ENCODE data around the gene LAMA1.
"Not testable (repeated sequence)": the region's sequence is repeated elsewhere in the genome, so short reads cannot be mapped to it uniquely, and the experiment has no call there.

LAMA1 gene

DNA sequence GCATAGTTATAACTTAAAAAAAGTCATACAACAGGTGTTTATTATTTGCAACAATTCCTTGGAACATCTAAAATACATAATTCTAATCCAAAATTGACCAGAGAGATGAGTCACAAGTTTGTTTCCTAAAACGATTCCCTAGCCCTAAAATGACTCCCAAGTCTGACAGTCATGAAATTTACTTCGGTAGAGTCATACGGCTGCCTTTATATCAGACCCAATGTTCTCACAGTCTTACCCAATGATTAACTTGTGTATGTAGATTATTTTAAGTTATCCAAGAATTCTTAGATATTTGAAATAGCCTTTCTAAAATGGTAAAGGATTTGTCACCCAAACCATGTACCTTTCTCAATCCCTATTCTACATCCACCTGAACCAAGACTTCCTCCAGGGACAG, 174.9 kb downstream of the LAMA1 start:
- DNase-seq, result no peak

DNA sequence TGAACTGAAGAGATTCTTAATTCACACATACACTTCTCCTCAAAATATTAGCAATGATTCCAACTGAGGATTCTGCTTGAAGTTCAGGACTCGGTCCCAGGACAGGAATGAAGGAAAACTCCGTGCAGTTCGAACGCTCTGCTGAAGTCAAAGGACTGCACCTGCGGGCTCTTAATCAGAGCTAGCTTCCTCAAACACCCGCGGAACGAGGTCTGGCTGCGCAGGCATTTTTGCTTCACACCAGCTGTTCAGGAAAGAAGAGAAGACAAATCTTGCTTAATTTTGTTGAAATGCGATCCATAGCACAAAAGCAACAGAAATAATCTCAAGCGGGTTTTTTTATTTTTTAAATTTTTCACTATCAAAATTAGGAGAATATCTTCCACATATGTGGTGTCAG, 175.6 kb downstream of the LAMA1 start:
- DNase-seq, result no peak

DNA sequence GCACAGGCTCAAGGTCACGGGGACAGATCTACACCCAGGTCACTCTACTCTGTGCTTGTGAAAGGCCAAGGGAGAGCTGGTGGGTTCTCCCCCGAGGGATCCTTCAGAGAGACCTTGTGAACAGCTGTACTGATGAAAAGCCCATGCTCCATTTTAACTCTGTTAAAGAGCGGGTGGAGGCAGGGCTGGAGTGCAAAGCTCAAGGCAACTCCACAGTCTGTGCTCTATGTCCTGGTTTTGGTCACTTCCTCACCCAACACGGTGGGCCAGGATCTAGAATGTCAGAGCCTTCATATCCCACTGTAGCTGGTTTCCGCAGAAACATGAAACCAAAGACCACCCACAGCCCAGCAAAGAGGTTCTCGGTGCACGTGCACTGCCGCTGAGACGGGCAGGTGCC, 177.1 kb downstream of the LAMA1 start:
- no peak for DNase-seq

DNA sequence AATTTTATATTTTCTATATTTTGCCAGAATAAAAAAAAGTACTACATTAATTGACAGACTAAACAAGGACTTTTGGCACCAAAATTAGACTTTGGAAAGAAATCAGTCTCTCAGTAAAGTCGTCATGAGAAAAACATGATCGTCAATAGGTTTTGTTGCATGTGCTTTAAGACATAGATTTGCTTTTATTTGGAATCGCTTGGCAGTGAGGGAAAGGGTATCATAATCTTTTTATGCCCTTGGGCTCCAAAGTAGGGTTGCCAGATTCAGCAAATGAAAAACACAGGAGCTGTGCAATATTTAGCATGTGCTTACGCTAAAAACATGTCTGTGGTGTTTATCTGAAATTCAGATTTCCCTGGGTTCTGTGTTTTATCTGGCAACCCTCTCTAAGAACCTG, 177.6 kb downstream of the LAMA1 start:
- DNase-seq, result no peak

DNA sequence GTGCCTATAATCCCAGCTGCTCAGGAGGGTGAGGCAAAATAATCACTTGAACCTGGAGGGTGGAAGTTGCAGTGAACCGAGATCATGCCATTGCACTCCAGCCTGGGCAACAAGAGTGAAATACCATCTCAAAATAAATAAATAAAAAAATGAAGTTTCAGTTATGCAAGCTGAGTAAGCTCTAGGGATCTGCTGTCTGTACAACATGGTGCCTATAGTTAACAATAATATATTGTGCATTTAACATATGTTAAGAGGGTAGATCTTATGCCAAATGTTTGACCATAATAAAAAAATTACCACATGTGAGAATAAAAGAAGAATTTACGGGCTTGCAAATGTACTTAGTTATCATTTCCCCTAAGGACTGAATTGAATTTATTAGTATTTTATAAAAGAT, 179.2 kb downstream of the LAMA1 start:
- not testable (repeated sequence) for DNase-seq

DNA sequence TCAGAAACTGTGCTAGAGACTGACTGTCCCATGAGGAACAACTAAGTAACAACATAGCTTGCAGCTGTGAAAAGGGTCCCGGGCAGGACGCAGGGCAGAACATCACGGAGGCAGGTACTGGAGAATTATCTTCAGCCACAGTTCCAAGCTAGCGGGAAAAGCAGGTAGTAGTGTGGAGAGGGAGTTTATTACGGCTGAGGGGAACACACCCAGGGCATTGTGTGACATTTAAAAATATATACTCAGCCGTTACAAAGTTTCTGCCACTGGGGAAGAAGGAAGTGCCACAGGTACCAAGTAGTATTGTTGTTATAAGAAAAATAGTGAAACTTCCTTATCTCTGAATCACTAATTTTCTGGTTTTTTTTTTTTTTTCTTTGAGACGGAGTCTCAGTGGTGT, 179.6 kb downstream of the LAMA1 start:
- no peak for DNase-seq

DNA sequence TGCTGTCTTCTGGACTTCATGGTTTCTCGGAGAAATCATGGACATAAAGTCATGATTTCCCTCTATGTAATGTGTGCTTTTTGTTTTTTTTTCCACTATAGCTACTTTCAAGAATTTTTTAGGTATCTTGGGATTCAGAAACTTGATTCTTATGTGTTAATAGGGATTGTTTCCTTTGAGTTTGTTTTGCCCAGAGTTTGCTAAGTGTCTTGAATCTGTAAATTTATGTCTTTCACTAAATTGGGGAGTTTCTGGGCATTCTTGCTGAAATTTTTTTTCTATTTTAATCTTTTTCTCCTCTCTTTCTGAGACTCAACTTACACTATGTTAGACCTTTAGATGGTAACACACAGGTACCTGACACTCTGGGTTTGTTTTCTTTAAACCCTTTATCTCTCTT, 182.7 kb downstream of the LAMA1 start:
- no peak for DNase-seq

DNA sequence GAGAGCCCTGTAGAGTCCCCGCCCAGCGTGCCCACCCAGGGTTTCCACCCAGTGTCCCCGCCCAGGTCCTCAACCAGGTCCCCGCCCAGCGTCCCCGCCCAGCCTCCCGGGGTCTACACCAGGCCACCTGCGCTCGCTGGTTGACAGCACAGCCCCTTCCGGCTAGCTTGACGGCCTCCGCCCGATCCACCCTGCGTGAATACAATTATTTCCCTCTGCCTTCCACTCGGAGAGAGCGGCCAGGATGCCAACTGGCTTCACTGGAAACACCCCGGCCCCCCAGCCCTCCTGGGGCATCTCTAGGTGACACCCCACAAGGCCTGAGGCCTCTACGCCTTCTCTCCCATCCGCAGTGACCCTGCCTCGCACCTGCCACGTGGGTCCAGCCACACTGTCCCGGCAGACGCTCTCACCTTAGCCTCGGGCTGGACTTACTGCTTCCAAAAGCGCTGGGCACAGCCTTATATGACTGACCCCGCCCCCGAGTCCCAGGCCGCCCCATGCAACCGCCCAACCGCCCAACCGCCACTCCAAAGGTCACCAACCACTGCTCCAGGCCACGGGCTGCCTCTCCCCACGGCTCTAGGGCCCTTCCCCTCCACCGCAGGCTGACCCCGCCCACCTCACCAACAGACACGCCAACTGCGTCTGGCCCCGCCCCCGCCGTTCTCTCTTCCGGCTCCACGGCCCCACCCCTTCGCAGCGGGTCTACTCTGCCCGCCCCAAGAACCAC, 188.1 kb downstream of the LAMA1 start:
- DNase-seq, result no peak

DNA sequence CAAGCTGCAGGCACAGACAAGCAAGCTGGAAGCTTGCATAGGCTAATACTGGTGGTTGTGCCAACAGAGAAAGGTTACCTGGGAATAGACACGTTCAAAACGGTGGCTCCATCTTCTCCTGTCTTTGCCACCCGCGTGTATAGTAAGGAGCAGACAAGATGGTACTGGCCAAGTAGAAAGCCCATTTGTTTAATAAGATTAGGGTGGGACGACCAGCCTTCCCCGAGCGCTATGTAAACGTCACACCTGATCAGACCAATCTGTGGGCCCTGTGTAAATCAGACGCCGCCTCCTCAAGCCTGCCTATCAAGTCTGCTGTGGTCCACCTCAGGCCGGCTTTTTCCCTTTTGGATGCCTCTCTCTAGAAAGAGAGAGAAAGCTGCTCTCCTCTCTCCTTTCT, 189.2 kb downstream of the LAMA1 start:
- DNase-seq, result no peak

DNA sequence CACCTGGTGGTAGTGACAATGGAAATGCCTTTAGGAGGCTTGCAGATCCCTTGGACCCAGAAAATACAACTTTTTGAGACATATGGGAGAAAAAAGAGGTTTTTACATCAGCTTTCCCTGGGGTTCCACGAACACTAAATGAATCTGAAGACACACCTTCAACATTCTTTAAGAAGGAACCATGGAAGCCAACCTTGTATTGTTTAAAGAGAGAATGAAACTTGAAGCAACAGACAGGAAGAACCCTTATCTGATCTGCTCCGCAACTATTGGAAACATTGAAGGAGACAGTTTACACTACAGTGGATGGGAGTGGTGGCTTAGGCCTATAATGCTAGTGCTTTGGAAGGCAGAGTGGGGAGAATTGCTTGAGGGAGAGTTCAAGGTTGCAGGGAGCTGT, 190.4 kb downstream of the LAMA1 start:
- DNase-seq, result no peak

DNA sequence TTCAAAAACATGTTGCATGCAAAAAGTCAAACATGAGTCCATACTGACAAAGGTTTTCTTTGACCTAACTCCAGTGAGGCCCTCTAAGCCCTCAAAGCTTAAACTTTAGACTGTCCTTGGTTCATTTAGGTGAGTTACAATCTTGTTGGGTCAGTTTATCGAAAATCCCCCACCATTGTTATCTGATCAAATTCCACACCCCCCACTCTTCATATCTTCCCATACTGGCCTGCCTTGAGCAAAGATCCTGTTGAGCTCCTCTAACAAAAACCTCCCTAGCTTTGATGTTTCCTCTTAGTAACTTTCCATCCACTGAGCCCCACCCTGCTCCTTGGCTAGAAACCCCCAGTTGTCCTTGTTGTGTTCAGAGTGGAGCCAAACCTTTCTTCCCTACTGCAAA, 194.4 kb downstream of the LAMA1 start:
- DNase-seq, result no peak

DNA sequence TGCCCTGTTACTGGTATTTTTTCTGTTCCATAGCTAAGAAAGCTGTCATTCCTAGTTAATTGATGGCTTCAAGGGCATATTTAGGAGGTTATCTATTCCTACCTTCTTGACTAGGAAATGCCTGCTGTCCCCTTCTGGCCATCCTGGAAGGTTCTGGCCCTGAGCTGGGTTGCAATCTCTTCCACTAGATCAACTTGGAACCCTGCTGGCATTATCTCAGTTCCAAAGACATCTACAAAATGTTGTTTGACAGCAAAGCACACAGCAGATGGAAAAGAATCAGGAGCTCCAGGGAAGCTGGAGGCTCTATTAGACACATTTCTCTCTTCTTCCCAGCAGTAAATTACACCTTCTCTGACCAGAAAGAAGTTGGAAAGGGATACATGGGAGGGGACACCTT, 196.0 kb downstream of the LAMA1 start:
- DNase-seq, result no peak

DNA sequence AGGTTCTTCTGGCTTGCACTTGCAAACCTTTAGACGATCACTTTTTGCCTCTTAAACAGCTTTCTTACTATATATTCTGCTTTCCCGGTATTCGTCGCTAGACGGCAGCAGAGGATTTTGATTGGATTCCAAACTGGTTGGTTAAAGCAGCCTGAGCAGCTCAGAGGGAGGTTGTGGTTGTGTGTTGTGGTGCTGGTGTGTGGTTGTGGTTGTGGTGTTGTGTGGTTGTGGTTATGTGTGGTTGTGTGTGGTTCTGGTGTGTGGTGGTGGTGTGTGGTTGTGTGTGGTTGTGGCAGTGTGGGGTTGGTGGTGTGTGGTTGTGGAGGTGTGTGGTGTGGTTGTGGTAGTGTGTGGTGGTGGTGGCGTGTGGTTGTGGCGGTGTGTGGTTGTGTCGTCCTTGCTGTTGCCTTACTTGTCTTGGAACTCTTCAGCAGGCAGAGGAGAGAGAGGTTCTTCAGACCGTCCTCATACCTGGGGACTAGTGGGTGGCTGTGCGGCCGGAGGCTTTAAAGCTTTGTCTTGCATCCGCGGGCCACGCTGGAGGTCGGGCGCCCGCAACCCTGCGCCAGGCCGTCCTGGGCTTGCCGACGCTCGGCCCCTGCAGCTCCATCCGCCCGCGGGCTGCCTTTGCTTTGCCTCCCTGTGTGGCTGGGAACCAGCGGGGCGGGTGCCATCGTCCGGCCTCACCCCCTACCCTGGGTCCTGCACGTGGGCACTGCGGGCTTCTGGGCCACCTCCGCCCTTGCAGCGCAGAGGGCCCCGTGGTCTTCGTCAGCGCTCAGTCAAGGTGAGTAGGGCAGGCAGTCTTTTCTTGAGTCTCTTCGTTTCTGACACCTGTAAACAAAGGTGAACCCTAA, 197.3 kb downstream of the LAMA1 start:
- peak; percentile 37 for DNase-seq

DNA sequence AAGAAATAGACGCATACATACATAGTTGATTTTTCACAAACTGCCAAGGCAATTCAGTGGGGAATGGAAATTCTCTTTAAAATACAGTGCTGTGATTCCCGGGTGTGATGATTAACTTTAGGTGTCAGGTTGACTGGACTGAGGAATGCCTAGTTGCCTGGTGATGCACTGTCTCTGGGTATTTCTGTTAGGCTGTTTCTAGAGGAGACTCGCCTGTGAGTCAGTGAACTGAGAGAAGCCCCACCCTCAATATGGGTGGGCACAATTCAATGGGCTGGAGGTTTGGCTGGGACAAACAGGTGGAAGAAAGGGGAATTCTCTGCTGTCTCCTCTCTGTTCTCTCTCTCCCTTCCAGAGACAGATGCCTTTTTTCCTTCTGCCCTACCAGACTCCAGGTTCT, 200.5 kb downstream of the LAMA1 start:
- DNase-seq, result no peak

DNA sequence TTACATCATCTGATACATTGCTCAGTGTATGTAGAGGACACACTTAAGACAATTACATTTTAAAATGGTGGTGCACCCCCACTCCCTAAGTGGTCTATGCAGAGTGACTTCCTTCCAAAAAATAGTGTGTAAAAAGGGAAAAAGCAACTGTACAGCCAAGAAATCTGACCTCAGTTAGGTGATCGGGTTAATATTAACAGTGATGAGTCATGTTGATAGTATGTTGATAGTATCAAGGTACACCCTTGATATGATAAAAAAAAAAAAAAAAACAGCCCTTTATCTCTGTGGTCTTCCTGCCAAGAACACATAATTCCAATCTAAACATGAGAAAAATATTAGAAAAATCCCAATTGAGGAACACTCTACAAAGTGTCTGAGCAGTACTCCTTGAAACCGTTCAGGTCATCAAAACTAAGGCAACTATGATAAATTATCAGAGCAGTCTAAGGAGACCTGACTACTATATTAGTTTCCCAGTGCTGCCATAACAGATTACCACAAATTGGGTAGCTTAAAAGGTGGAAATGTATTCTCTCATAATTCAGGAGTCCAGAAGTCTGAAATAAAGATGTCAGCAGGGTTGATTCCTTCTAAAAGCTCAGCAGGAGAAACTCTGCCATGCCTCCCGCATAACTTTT, 216.2 kb downstream of the LAMA1 start:
- no peak for DNase-seq

DNA sequence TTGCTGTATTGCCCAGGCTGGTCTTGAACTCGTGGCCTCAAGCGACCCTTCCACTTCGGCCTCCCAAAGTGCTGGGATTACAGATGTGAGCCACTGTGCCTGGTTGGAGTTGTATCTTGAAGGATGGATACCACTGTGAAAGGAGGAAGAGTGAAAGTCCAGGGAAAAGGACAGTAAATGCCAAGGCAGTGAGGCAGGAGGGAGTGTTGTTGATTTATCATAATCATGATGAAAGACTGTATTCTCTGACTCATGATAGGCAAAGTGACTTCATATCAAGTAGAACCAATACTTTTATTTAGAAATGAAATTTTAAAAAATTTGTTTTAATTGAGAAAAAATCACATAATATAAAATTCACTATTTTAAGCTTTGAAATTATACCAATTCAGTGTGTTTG, 225.8 kb downstream of the LAMA1 start:
- DNase-seq, result no peak
